ENCODE data around the gene TBC1D7.

TBC1D7 gene

DNA sequence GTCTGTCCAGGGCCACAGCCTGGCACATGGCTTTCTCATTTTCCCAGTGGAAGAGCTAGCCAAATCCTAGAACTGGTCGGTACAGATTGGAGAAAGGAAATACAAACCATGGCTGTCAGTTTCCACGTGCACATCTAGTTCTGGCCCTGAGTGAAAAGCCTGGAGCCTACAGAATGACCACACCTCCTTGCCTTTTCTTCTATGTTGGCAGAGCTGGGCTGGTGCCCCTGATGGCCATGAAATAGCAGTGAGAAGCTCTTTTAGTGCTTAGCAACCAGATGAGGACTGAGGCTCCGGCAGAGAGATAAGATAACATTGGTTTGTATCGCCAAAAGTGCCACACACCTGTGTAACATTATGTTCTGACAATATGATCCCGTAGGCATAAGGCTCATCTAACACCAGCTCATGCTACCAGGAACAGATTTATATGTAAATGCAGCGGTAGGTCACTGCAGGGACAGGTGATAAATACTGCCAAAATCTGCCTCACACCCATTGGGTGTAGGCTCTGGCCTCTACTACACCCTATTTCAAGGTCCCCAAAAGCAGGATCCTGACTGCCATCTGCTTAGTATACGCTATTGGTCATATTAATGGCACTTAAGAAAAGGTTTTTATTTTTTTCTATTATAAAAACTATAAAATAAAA lies 39.9 kb upstream of the TBC1D7 start:
- ChIA-PET POLR2A (no interaction called here), CTCF (interaction anchor here (0.9 kb wide), 2 partner anchors 10 to 38 kb away, joined by 3 read pairs; no protein-coding TSS in a partner anchor)
- TF ChIP-seq, protein P1, sequence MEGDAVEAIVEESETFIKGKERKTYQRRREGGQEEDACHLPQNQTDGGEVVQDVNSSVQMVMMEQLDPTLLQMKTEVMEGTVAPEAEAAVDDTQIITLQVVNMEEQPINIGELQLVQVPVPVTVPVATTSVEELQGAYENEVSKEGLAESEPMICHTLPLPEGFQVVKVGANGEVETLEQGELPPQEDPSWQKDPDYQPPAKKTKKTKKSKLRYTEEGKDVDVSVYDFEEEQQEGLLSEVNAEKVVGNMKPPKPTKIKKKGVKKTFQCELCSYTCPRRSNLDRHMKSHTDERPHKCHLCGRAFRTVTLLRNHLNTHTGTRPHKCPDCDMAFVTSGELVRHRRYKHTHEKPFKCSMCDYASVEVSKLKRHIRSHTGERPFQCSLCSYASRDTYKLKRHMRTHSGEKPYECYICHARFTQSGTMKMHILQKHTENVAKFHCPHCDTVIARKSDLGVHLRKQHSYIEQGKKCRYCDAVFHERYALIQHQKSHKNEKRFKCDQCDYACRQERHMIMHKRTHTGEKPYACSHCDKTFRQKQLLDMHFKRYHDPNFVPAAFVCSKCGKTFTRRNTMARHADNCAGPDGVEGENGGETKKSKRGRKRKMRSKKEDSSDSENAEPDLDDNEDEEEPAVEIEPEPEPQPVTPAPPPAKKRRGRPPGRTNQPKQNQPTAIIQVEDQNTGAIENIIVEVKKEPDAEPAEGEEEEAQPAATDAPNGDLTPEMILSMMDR (IDR thresholded peaks at IDR 0.05; ENCODE audit: insufficient read depth, low read length, missing control alignments), result no peak
- no peak for DNase-seq (ENCODE audit: low read depth, low spot score)
- H3K4me3 ChIP-seq (ENCODE audit: low read depth, low read length), result no peak overlapping the region

DNA sequence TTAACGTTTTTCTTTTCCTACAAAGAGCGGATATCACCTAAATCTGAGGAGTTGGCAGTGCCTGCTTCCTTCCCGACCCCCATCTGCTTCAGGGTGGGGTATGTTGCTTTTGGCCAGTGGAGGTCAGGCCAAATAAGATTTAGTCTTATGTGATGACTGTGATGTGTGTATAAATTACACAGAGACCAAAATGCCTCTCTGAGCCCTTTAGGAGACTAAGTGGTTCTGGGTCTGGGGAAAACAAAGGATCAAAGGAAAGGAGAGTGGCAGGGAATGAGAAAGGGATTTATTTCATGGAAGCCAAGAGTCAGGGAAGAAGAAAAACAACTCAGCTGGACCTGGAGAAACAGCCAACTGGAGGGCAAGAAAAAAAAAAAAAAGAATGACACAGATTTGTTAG lies 39.1 kb upstream of the TBC1D7 start:
- TF ChIP-seq, protein P1 (IDR thresholded peaks at IDR 0.05; ENCODE audit: insufficient read depth, low read length, missing control alignments), result no peak
- CTCF ChIA-PET, result interaction anchor here (0.9 kb wide), 2 partner anchors 10 to 37 kb away, joined by 3 read pairs; no protein-coding TSS in a partner anchor
- POLR2A ChIA-PET, result no interaction called here
- no peak overlapping the region for H3K4me3 ChIP-seq (ENCODE audit: low read depth, low read length)
- no peak for DNase-seq (ENCODE audit: low read depth, low spot score)

DNA sequence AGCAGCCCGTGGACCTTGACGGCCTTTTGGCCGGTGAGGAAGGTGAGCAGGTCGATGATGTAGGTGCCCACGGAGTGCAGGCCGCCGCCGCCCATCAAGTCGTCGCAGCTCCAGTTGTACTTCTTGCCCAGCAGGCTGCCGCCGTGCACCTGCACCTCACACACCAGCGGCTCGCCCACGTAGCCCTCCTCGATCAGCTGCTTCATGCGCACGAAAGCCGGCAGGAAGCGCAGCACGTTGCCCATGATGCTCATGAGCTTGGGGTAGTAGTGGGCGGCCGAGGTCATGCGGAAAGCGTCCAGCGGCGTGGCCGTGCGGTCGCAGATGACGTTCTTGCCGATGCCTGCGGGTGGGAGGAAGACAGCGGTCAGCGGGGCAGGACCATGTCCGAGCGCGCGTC lies 37.0 kb upstream of the TBC1D7 start:
- TF ChIP-seq, protein P1 (IDR thresholded peaks at IDR 0.05; ENCODE audit: insufficient read depth, low read length, missing control alignments), result no peak
- DNase-seq (ENCODE audit: low read depth, low spot score), result no peak
- no peak overlapping the region for H3K4me3 ChIP-seq (ENCODE audit: low read depth, low read length)
- CTCF ChIA-PET, result no interaction called here
- POLR2A ChIA-PET, result no interaction called here

DNA sequence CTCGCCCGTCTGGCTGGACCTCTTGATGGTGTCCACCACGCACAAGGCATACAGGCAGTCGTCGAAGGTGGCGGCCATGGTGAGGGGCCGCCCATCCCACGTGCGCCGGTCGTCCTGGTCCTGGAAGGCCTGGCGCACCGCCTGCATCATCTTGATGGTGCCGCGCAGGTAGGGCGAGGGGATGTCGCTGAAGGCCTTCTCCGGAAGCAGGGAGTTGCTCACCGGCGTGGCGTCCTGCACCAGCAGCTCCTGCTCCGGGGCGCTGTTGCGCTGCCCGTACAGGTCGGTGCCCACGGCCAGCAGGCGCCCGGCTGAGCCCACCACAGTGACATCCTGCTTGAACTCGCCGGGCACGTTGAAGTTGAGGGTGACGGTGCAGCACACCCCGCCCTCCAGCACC lies 36.5 kb upstream of the TBC1D7 start:
- no peak overlapping the region for H3K4me3 ChIP-seq (ENCODE audit: low read depth, low read length)
- ChIA-PET POLR2A (no interaction called here), CTCF (no interaction called here)
- DNase-seq (ENCODE audit: low read depth, low spot score), result no peak
- TF ChIP-seq, protein P1 (IDR thresholded peaks at IDR 0.05; ENCODE audit: insufficient read depth, low read length, missing control alignments), result no peak

DNA sequence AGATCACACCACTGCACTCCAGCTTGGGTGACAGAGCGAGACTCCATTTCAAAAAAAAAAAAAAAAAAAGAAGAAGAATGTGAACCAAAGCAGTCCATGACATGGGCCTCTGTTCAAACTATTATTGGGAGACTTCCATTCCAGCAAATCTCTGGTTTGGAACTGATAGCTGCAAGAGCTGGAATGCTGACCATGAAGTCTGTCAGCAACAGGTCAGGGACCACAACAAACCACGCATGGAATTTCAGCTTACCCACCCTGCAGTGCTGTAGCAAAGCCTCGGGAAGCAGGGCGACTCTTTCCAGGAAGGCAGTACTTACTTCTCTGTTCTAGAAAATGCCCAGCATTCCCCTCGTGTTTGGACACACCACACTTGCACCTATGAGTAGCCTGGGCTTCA lies 34.1 kb upstream of the TBC1D7 start:
- POLR2A ChIA-PET, result no interaction called here
- CTCF ChIA-PET, result no interaction called here

DNA sequence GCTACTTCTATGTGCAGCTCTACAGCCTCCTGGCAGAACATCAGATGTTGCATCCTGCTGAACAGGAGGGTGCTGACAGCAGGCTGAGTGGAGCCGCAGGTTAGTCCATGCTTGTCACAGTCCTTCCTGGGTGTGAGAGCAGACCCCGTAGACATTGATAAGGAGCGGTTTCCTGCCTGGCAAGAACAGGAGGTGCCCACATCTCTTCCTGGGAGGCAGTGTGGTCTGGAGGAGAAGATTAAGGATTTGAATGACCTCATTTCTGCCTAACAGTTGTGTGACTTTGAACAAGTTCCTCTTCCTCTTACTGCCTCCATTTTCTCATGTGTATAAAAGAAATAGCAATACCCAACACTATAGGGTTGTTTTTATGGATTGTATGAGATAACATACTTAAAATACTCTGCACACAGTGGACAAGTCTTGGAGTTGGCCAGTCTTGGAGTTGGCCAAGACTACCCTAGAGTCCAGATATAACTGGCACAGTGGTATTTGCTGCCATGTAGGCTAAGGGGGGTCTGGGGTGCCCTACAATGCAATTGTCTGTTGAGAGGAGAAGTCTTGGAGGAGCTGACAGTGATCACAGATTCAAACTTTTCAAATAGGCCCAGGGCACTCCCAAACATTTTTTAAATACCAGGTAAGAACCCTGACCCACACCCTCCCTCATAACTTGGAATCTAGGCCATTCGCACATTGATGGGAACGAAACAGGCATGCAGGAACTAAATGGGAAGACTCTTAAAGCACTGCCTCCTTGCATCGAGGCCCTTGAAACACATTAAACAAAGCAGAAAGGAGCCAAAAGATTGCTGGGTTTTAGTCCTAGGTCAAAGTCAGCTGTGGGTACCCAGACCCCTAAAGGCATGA lies 32.6 kb upstream of the TBC1D7 start:
- CTCF ChIA-PET, result no interaction called here
- POLR2A ChIA-PET, result no interaction called here
- DNase-seq (ENCODE audit: low read depth, low spot score), result no peak
- H3K4me3 ChIP-seq (ENCODE audit: low read depth, low read length), result no peak overlapping the region
- TF ChIP-seq, protein P1 (IDR thresholded peaks at IDR 0.05; ENCODE audit: insufficient read depth, low read length, missing control alignments), result no peak

More for the DNA sequence above, 34.1 kb upstream of the TBC1D7 start:
- DNase-seq (ENCODE audit: low read depth, low spot score), result no peak
- H3K4me3 ChIP-seq (ENCODE audit: low read depth, low read length), result no peak overlapping the region
- TF ChIP-seq, protein P1 (IDR thresholded peaks at IDR 0.05; ENCODE audit: insufficient read depth, low read length, missing control alignments), result no peak

All from AG04449 (cell line).